HCT116 (cell line): ENCODE data around the gene ZBTB24. TPM values are rescaled to one million over a fixed set of nuclear protein-coding genes. Genes with fewer than 3 reads are reported as not detected.

ENCODE experiments used
- ATAC-seq: fragments of 200-7000 bp; cut with Tn5 transposase; 2 replicates; pipeline ENCODE4 v1.9.1; 2020; ENCODE audit warnings: mild to moderate bottlenecking, moderate library complexity
- BruUV-seq: library from RNA; stranded (reverse); fragments of 400-500 nt; replicated peaks from 2 replicates; lab custom pipeline; 2021; lab: Mats Ljungman, UMichigan
- CTCF ChIA-PET: fragments of 300-600 bp; sonication (Branson Sonifier 250); formaldehyde crosslinking; loops from one replicate; lab custom pipeline; 2021; ENCODE audit warnings: antibody characterized with exemption; lab: Charles Lee
- POLR2A ChIA-PET: fragments of 300-600, 350-600 bp; sonication (Branson Sonifier 250); formaldehyde crosslinking; loops from one replicate; lab custom pipeline; 2021; ENCODE audit warnings: antibody characterized with exemption; lab: Charles Lee
- RAD21 ChIA-PET, 2 experiments: fragments of 300-600 bp; sonication (Branson Sonifier 250); formaldehyde crosslinking; loops; one replicate each; lab custom pipeline; 2023; ENCODE audit warnings: low total read pairs in 2 of 2; ENCODE audit not compliant: uncharacterized antibody in 2 of 2, unreplicated experiment in 2 of 2, low non-redundant PET in 1 of 2; lab: Charles Lee
- DNase-seq: peaks from one replicate; pipeline ENCODE4 v3.0.0-alpha.2; 2010; ENCODE audit warnings: low read depth, low spot score
- H2AFZ ChIP-seq: fragments of 200-600 bp; shearing (Covaris generic), sonication (generic); 2 replicates; pipeline ENCODE4 v1.6.1; 2017; ENCODE audit warnings: low read depth, mixed run types, mixed read lengths, antibody characterized with exemption, low read length; ENCODE audit not compliant: poor library complexity, severe bottlenecking
- H3K27ac ChIP-seq: 2 replicates; pipeline ENCODE4 v1.5.1; 2012; ENCODE audit warnings: low read depth, low read length
- H3K27me3 ChIP-seq: fragments of 200-600 bp; sonication (generic); 2 replicates; pipeline ENCODE4 v1.6.1; 2016; ENCODE audit warnings: mixed run types, low read length, mixed read lengths; ENCODE audit not compliant: insufficient read depth
- H3K36me3 ChIP-seq, 2 experiments: fragments of 200-500 bp in 1 of 2; fragments of 200-600 bp in 1 of 2; sonication (Bioruptor generic) in 1 of 2; sonication (generic) in 1 of 2; 2 replicates each; pipeline versions ENCODE4 v1.5.1 to v1.6.1; 2014 to 2016; ENCODE audit warnings: low read length in 2 of 2, inconsistent platforms in 1 of 2, mixed read lengths in 1 of 2, mixed run types in 1 of 2; ENCODE audit not compliant: insufficient read depth in 2 of 2, control insufficient read depth in 1 of 2
- H3K4me1 ChIP-seq, 2 experiments: fragments of 200-600 bp in 1 of 2; sonication (generic) in 1 of 2; 2 replicates each; pipeline versions ENCODE4 v1.5.1 to v1.6.1; 2012 to 2017; ENCODE audit warnings: low read length in 2 of 2, inconsistent platforms in 1 of 2, mild to moderate bottlenecking in 1 of 2, mixed read lengths in 1 of 2, mixed run types in 1 of 2, moderate library complexity in 1 of 2; ENCODE audit not compliant: insufficient read depth in 2 of 2, control insufficient read depth in 1 of 2
- H3K4me2 ChIP-seq: fragments of 200-600 bp; sonication (generic); 2 replicates; pipeline ENCODE4 v1.6.1; 2017; ENCODE audit warnings: mixed run types, low read length, mixed read lengths
- H3K4me3 ChIP-seq, 2 experiments: fragments of 200-600 bp in 1 of 2; sonication (generic) in 1 of 2; replicated peaks in 1 of 2; 2 replicates each; pipeline ENCODE4 v1.5.1; 2011 to 2016; ENCODE audit warnings: low read length in 2 of 2, control low read depth in 1 of 2, low read depth in 1 of 2, mild to moderate bottlenecking in 1 of 2, mixed read lengths in 1 of 2, mixed run types in 1 of 2
- H3K79me2 ChIP-seq: fragments of 200-600 bp; sonication (generic); 2 replicates; pipeline ENCODE4 v1.6.1; 2017; ENCODE audit warnings: mild to moderate bottlenecking, mixed run types, low read length, moderate library complexity, mixed read lengths; ENCODE audit not compliant: insufficient read depth
- H3K9ac ChIP-seq: fragments of 200-600 bp; sonication (generic); 2 replicates; pipeline ENCODE4 v1.6.1; 2016; ENCODE audit warnings: low read length, mixed read lengths
- H3K9me2 ChIP-seq: fragments of 200-600 bp; sonication (generic), shearing (Covaris generic); 2 replicates; pipeline ENCODE4 v1.6.1; 2017; ENCODE audit warnings: mixed run types, mild to moderate bottlenecking, moderate library complexity; ENCODE audit not compliant: insufficient read depth
- H3K9me3 ChIP-seq, 2 experiments: fragments of 200-500 bp in 1 of 2; fragments of 200-600 bp in 1 of 2; sonication (Bioruptor generic) in 1 of 2; sonication (generic) in 1 of 2; 2 replicates each; pipeline ENCODE4 v1.6.1; 2014 to 2017; ENCODE audit warnings: low read length in 2 of 2, mixed read lengths in 2 of 2, inconsistent platforms in 1 of 2, low read depth in 1 of 2, mild to moderate bottlenecking in 1 of 2, mixed run types in 1 of 2, moderate library complexity in 1 of 2; ENCODE audit not compliant: control insufficient read depth in 1 of 2, insufficient read depth in 1 of 2
- H4K20me1 ChIP-seq: fragments of 200-600 bp; sonication (generic), shearing (Covaris generic); 2 replicates; pipeline ENCODE4 v1.6.1; 2017; ENCODE audit warnings: mixed run types, mild to moderate bottlenecking, moderate library complexity; ENCODE audit not compliant: insufficient read depth
- CBX3 ChIP-seq: IDR thresholded peaks from 2 replicates; pipeline ENCODE4 v1.6.1; 2012; ENCODE audit warnings: low read depth
- CEBPB ChIP-seq: IDR thresholded peaks from 2 replicates; pipeline ENCODE4 v1.6.1; 2012; ENCODE audit warnings: low read depth
- EGR1 ChIP-seq: IDR thresholded peaks from 2 replicates; pipeline ENCODE4 v1.6.1; 2012; ENCODE audit warnings: low read depth
- ELF1 ChIP-seq: IDR thresholded peaks from 2 replicates; pipeline ENCODE4 v1.6.1; 2012; ENCODE audit warnings: low read depth, borderline replicate concordance
- EZH2 ChIP-seq: fragments of 200-600 bp; sonication (generic); IDR thresholded peaks from 2 replicates; pipeline ENCODE4 v1.6.1; 2017; ENCODE audit warnings: antibody characterized with exemption, mixed run types
- EZH2phosphoT487 ChIP-seq: fragments of 200-600 bp; IDR thresholded peaks from 2 replicates; pipeline ENCODE4 v1.6.1; 2018; ENCODE audit warnings: antibody characterized with exemption, borderline replicate concordance
- FOSL1 ChIP-seq: IDR thresholded peaks from 2 replicates; pipeline ENCODE4 v1.6.1; 2012; ENCODE audit warnings: low read depth
- POLR2AphosphoS5 ChIP-seq: IDR thresholded peaks from 2 replicates; pipeline ENCODE4 v1.6.1; 2011; ENCODE audit warnings: mild to moderate bottlenecking, low read depth, low read length, moderate library complexity
- SIN3A ChIP-seq: IDR thresholded peaks from 2 replicates; pipeline ENCODE4 v1.6.1; 2012; ENCODE audit warnings: low read depth
- SRF ChIP-seq: IDR thresholded peaks from 2 replicates; pipeline ENCODE4 v1.6.1; 2012; ENCODE audit warnings: low read depth
- TCF7L2 ChIP-seq: IDR thresholded peaks from 2 replicates; pipeline ENCODE4 v1.7.0; 2011; ENCODE audit warnings: borderline replicate concordance, inconsistent platforms; ENCODE audit not compliant: insufficient read depth, insufficient read length; ENCODE audit errors: extremely low read depth
- YY1 ChIP-seq: IDR thresholded peaks from 2 replicates; pipeline ENCODE4 v1.6.1; 2011; ENCODE audit warnings: low read length, low read depth, moderate library complexity, mild to moderate bottlenecking; ENCODE audit not compliant: insufficient replicate concordance; ENCODE audit errors: extremely low read depth
- ZFX ChIP-seq: fragments of 450-650 bp; IDR thresholded peaks from 2 replicates; pipeline ENCODE4 v1.6.1; 2017
- ZNF274 ChIP-seq: fragments of 200-500 bp; sonication (Bioruptor generic); IDR thresholded peaks from 2 replicates; pipeline ENCODE4 v1.6.1; 2014; ENCODE audit warnings: mild to moderate bottlenecking, low read depth, low read length, inconsistent platforms
- intact Hi-C: fragments of 100-400 bp; cut with micrococcal nuclease; formaldehyde crosslinking; loops from 2 replicates; pipeline ENCODE4 v1.10.0; 2022
- total RNA-seq: library from RNA; stranded (reverse); gene quantifications from one replicate; pipeline ENCODE4 v1.2.1, GENCODE V29; 2021; ENCODE audit not compliant: unreplicated experiment
- TF ChIP-seq, protein P1 (sequence below): IDR thresholded peaks from 2 replicates; pipeline ENCODE4 v1.6.1; 2011; ENCODE audit warnings: mild to moderate bottlenecking, low read length, moderate library complexity; ENCODE audit not compliant: insufficient replicate concordance; ENCODE audit errors: extremely low read depth
- TF ChIP-seq, protein P2 (sequence below): IDR thresholded peaks from 2 replicates; pipeline ENCODE4 v1.6.1; 2012
- TF ChIP-seq, protein P3 (sequence below): IDR thresholded peaks from 2 replicates; pipeline ENCODE4 v1.6.1; 2012
- TF ChIP-seq, protein P4 (sequence below), 3 experiments: fragments of 200-600 bp in 1 of 3; sonication (generic) in 1 of 3; IDR thresholded peaks in 2 of 3; conservative IDR thresholded peaks in 1 of 3; 2 replicates each; pipeline ENCODE4 v1.5.1; 2012 to 2017; ENCODE audit warnings: low read depth in 2 of 3, low read length in 2 of 3, antibody characterized with exemption in 1 of 3, borderline replicate concordance in 1 of 3, control low read depth in 1 of 3, mild to moderate bottlenecking in 1 of 3, mixed read lengths in 1 of 3, mixed run types in 1 of 3, moderate library complexity in 1 of 3; ENCODE audit not compliant: insufficient read depth in 1 of 3
- TF ChIP-seq, protein P5 (sequence below): IDR thresholded peaks from 2 replicates; pipeline ENCODE4 v1.6.1; 2012; ENCODE audit warnings: low read depth

The ZBTB24 gene
- total RNA-seq, 1 experiment from 2014 or later, result 11.3 TPM

DNA sequence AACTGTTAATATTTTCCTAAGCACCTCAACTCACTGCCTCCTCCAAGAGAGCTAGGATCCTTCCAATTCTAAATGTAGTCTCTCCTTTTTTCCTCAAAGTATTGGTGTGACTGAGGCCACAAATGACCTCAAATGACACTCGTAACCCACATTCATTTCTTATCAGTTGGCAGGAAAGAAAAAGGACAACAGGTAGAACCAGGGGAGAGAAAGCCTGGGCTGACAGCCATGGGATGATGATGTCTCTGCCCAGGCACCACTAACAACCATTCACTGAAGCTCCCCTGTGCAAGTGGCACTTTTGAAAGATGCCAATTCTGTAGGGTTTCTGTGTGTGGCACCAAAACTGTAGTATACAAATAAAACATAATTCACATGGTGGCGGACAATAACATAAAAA lies 7.4 kb downstream of the ZBTB24 start (continued):
- TF ChIP-seq, protein P1, sequence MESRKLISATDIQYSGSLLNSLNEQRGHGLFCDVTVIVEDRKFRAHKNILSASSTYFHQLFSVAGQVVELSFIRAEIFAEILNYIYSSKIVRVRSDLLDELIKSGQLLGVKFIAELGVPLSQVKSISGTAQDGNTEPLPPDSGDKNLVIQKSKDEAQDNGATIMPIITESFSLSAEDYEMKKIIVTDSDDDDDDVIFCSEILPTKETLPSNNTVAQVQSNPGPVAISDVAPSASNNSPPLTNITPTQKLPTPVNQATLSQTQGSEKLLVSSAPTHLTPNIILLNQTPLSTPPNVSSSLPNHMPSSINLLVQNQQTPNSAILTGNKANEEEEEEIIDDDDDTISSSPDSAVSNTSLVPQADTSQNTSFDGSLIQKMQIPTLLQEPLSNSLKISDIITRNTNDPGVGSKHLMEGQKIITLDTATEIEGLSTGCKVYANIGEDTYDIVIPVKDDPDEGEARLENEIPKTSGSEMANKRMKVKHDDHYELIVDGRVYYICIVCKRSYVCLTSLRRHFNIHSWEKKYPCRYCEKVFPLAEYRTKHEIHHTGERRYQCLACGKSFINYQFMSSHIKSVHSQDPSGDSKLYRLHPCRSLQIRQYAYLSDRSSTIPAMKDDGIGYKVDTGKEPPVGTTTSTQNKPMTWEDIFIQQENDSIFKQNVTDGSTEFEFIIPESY, result no peak
- TF ChIP-seq ZNF274, result no peak
- TF ChIP-seq CBX3, result no peak

DNA sequence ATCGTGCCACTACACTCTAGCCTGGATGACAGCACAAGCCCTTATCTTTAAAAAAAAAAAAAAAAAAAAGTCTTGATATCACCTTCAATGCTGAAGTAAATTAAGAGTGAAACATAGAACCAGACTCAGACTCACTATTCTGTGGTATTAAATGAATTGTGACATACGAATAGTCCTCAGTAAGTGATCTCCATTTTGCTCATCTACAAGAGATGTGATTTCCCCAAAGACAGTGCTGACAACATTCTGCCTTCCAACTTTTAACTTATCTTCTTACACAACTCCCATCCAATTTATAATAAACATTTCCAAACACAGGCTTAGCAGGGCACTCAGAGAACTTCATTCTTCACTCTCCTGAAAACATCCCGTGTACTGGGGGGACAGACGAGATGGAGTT lies 8.0 kb downstream of the ZBTB24 start:
- Histone ChIP-seq H3K27me3 (no peaks in the 10 kb centered on the region), H3K4me3 (no peak overlapping the region), H3K79me2 (peaks cover 80% of the 10 kb centered on the region), H2AFZ (no peak overlapping the region), H3K9ac (no peak overlapping the region), H3K27ac (no peak overlapping the region), H3K4me2 (no peak overlapping the region), H4K20me1 (no peaks in the 10 kb centered on the region), H3K9me2 (no peaks in the 10 kb centered on the region), H3K9me3 (no peaks in the 10 kb centered on the region), H3K4me1 (no peaks in the 10 kb centered on the region), H3K36me3 (peaks cover 39 to 56% of the 10 kb centered on the region in 2 experiments)
- ChIA-PET POLR2A (no interaction called here), CTCF (no interaction called here), RAD21 (no interaction called here)
- ATAC-seq (no peak), DNase-seq (no peak)
- no TSS peak for BruUV-seq
- intact Hi-C loops, result no loop called here
- TF ChIP-seq, protein P2, sequence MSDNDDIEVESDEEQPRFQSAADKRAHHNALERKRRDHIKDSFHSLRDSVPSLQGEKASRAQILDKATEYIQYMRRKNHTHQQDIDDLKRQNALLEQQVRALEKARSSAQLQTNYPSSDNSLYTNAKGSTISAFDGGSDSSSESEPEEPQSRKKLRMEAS, result no peak
- TF ChIP-seq EGR1 (no peak), SIN3A (no peak), ELF1 (no peak), YY1 (no peak), CEBPB (no peak), ZFX (no peak), FOSL1 (no peak), TCF7L2 (no peak), ZNF274 (no peak), CBX3 (no peak), EZH2phosphoT487 (no peak), POLR2AphosphoS5 (no peak), EZH2 (no peak), SRF (no peak)
- TF ChIP-seq, protein P3, sequence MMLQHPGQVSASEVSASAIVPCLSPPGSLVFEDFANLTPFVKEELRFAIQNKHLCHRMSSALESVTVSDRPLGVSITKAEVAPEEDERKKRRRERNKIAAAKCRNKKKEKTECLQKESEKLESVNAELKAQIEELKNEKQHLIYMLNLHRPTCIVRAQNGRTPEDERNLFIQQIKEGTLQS, result no peak
- TF ChIP-seq, protein P4, sequence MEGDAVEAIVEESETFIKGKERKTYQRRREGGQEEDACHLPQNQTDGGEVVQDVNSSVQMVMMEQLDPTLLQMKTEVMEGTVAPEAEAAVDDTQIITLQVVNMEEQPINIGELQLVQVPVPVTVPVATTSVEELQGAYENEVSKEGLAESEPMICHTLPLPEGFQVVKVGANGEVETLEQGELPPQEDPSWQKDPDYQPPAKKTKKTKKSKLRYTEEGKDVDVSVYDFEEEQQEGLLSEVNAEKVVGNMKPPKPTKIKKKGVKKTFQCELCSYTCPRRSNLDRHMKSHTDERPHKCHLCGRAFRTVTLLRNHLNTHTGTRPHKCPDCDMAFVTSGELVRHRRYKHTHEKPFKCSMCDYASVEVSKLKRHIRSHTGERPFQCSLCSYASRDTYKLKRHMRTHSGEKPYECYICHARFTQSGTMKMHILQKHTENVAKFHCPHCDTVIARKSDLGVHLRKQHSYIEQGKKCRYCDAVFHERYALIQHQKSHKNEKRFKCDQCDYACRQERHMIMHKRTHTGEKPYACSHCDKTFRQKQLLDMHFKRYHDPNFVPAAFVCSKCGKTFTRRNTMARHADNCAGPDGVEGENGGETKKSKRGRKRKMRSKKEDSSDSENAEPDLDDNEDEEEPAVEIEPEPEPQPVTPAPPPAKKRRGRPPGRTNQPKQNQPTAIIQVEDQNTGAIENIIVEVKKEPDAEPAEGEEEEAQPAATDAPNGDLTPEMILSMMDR (IDR thresholded peaks at IDR 0.05 in 2 of 3, conservative IDR thresholded peaks at IDR 0.05 in 1 of 3; ENCODE audit: borderline replicate concordance in 1 of 3, insufficient read depth in 1 of 3, low read depth in 2 of 3, low read length in 2 of 3), result no peak
- TF ChIP-seq, protein P5, sequence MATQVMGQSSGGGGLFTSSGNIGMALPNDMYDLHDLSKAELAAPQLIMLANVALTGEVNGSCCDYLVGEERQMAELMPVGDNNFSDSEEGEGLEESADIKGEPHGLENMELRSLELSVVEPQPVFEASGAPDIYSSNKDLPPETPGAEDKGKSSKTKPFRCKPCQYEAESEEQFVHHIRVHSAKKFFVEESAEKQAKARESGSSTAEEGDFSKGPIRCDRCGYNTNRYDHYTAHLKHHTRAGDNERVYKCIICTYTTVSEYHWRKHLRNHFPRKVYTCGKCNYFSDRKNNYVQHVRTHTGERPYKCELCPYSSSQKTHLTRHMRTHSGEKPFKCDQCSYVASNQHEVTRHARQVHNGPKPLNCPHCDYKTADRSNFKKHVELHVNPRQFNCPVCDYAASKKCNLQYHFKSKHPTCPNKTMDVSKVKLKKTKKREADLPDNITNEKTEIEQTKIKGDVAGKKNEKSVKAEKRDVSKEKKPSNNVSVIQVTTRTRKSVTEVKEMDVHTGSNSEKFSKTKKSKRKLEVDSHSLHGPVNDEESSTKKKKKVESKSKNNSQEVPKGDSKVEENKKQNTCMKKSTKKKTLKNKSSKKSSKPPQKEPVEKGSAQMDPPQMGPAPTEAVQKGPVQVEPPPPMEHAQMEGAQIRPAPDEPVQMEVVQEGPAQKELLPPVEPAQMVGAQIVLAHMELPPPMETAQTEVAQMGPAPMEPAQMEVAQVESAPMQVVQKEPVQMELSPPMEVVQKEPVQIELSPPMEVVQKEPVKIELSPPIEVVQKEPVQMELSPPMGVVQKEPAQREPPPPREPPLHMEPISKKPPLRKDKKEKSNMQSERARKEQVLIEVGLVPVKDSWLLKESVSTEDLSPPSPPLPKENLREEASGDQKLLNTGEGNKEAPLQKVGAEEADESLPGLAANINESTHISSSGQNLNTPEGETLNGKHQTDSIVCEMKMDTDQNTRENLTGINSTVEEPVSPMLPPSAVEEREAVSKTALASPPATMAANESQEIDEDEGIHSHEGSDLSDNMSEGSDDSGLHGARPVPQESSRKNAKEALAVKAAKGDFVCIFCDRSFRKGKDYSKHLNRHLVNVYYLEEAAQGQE, result no peak
